ENCODE measurements around the gene INTS14.

Gene INTS14

DNA sequence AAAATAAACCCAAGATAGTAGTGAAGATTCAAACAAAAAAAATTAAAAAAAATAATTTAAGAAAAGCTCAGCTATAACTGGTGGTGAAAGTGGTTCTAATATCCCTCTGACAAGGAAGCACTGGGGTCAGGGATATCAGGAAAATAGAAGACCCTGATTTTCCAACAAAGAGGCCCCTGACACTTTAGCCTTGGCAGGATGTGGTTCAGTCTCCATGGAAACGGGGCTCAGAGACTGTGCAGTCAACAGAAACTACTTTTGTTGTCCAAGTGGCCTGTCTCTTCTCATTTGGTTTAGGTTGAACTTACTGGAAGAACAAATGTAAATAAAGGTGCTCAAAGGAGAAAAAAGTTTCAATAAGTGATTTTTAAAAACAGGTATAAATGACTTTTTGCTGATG is 27.2 kb downstream of the INTS14 start:
- Histone ChIP-seq H3K9me3 (ENCODE audit: insufficient read depth, low read length) (no peaks in the 10 kb centered on the region), H3K27ac (ENCODE audit: low read depth, low read length) (no peak overlapping the region), H3K9me2 (replicated peaks; ENCODE audit: insufficient read depth, low read length) (no peaks in the 10 kb centered on the region), H3K36me3 (ENCODE audit: low read length) (peaks cover 31% of the 10 kb centered on the region; the same call in 1 of the 2 replicates), H4K20me1 (ENCODE audit: low read depth, low read length) (no peaks in the 10 kb centered on the region), H3K4me2 (ENCODE audit: low read depth, low read length, poor library complexity, severe bottlenecking) (no peak overlapping the region), H3K79me2 (ENCODE audit: insufficient read depth, low read length) (no peaks in the 10 kb centered on the region), H3F3A (ENCODE audit: insufficient read depth) (no peaks in the 10 kb centered on the region; the same call in 1 of the 2 replicates), H3K27me3 (ENCODE audit: low read length) (no peaks in the 10 kb centered on the region), H3K4me3 (ENCODE audit: insufficient read depth, low read length, poor library complexity, severe bottlenecking) (no peak overlapping the region), H3K9ac (ENCODE audit: low read length) (no peak overlapping the region), H2AFZ (ENCODE audit: low read depth, low read length, severe bottlenecking) (no peak overlapping the region)
- TF ChIP-seq EZH2phosphoT487 (conservative IDR thresholded peaks at IDR 0.05; ENCODE audit: low read length): no peak
- TF ChIP-seq, protein P1, sequence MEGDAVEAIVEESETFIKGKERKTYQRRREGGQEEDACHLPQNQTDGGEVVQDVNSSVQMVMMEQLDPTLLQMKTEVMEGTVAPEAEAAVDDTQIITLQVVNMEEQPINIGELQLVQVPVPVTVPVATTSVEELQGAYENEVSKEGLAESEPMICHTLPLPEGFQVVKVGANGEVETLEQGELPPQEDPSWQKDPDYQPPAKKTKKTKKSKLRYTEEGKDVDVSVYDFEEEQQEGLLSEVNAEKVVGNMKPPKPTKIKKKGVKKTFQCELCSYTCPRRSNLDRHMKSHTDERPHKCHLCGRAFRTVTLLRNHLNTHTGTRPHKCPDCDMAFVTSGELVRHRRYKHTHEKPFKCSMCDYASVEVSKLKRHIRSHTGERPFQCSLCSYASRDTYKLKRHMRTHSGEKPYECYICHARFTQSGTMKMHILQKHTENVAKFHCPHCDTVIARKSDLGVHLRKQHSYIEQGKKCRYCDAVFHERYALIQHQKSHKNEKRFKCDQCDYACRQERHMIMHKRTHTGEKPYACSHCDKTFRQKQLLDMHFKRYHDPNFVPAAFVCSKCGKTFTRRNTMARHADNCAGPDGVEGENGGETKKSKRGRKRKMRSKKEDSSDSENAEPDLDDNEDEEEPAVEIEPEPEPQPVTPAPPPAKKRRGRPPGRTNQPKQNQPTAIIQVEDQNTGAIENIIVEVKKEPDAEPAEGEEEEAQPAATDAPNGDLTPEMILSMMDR (IDR thresholded peaks at IDR 0.05; ENCODE audit: insufficient read depth, low read length, poor library complexity, severe bottlenecking): no peak

DNA sequence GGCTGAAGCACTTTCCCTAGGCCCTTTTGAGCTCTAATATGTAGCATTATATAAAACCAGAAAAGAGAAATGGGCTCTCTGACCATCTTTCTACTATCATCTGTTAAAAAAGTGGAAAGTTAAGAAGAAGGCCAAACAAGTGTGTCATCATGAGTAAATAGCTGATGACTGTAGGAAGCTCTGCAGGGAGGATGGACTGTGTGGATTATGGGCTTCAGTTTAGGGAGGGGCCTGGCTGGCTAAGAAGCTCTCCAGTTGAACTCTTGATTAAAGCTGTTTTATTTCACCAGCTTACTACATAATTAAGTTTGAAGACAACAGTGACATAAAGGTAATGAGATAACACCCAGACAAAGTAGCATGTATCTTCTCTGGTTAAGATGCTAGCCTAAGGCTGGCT is 30.6 kb downstream of the INTS14 start:
- TF ChIP-seq, protein P1 (IDR thresholded peaks at IDR 0.05; ENCODE audit: insufficient read depth, low read length, poor library complexity, severe bottlenecking): no peak
- no peak for TF ChIP-seq EZH2phosphoT487 (conservative IDR thresholded peaks at IDR 0.05; ENCODE audit: low read length)
- H3K27ac ChIP-seq (ENCODE audit: low read depth, low read length): no peak overlapping the region
- no peaks in the 10 kb centered on the region for H3K27me3 ChIP-seq (ENCODE audit: low read length)
- H3K4me3 ChIP-seq (ENCODE audit: insufficient read depth, low read length, poor library complexity, severe bottlenecking): no peak overlapping the region
- peaks cover 35% of the 10 kb centered on the region for H3K36me3 ChIP-seq (ENCODE audit: low read length)
- H3K9me3 ChIP-seq (ENCODE audit: insufficient read depth, low read length): no peaks in the 10 kb centered on the region
- no peak overlapping the region for H2AFZ ChIP-seq (ENCODE audit: low read depth, low read length, severe bottlenecking)
- no peaks in the 10 kb centered on the region for H3K79me2 ChIP-seq (ENCODE audit: insufficient read depth, low read length)
- H3K9ac ChIP-seq (ENCODE audit: low read length): no peak overlapping the region
- H3K4me2 ChIP-seq (ENCODE audit: low read depth, low read length, poor library complexity, severe bottlenecking): no peak overlapping the region
- no peaks in the 10 kb centered on the region for H4K20me1 ChIP-seq (ENCODE audit: low read depth, low read length)
- H3K9me2 ChIP-seq (replicated peaks; ENCODE audit: insufficient read depth, low read length): no peaks in the 10 kb centered on the region
- peaks cover 10% of the 10 kb centered on the region for H3F3A ChIP-seq (ENCODE audit: insufficient read depth)

DNA sequence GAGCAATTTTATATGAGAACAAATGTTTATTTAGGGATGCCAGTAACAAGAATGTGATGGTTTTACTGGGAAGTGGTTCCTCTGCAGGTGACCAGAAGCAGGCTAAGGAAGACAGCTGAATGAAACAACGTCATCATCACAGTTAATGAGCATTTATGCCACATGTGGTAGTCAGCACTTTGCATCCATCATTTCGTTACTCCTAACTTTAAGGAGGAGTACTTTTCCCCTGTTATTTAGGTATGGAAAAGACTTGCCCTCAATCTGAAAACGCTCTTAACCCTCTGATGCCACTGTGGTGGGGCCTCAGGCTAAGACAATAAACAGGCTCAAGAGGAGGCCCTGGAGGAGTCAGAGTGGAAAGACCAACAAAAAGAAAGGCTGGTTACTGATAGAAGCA is 31.2 kb downstream of the INTS14 start:
- Histone ChIP-seq H3K79me2 (ENCODE audit: insufficient read depth, low read length) (no peaks in the 10 kb centered on the region), H3K4me2 (ENCODE audit: low read depth, low read length, poor library complexity, severe bottlenecking) (no peak overlapping the region), H3K4me3 (ENCODE audit: insufficient read depth, low read length, poor library complexity, severe bottlenecking) (no peak overlapping the region), H3K27me3 (ENCODE audit: low read length) (no peaks in the 10 kb centered on the region), H2AFZ (ENCODE audit: low read depth, low read length, severe bottlenecking) (no peak overlapping the region), H3K36me3 (ENCODE audit: low read length) (peaks cover 35% of the 10 kb centered on the region), H3K9me2 (replicated peaks; ENCODE audit: insufficient read depth, low read length) (no peaks in the 10 kb centered on the region), H4K20me1 (ENCODE audit: low read depth, low read length) (no peaks in the 10 kb centered on the region), H3F3A (ENCODE audit: insufficient read depth) (peaks cover 10% of the 10 kb centered on the region), H3K27ac (ENCODE audit: low read depth, low read length) (no peak overlapping the region), H3K9me3 (ENCODE audit: insufficient read depth, low read length) (no peaks in the 10 kb centered on the region), H3K9ac (ENCODE audit: low read length) (no peak overlapping the region)
- TF ChIP-seq, protein P1 (IDR thresholded peaks at IDR 0.05; ENCODE audit: insufficient read depth, low read length, poor library complexity, severe bottlenecking): no peak
- no peak for TF ChIP-seq EZH2phosphoT487 (conservative IDR thresholded peaks at IDR 0.05; ENCODE audit: low read length)
